GM18511 (cell line): ENCODE measurements around the gene SNRPA.
A peak's percentile ranks its signal among the peaks of the same experiment; 100 is the strongest.

Source experiments
- ATAC-seq: cut with Tn5 transposase; IDR thresholded peaks from one replicate; pipeline ENCODE4 v1.9.1; 2021; ENCODE audit warnings: mild to moderate bottlenecking, moderate library complexity; ENCODE audit not compliant: unreplicated experiment

SNRPA gene

GRCh38 chr19:40800339-40800996 is 49.5 kb downstream of the SNRPA start:
- ATAC-seq: no peak

GRCh38 chr19:40800997-40801377 is 50.0 kb downstream of the SNRPA start:
- no peak for ATAC-seq

- no peak for ATAC-seq
These were observed 50.7 kb downstream of the SNRPA start for GRCh38 chr19:40801426-40802299.

- ATAC-seq: no peak
These were observed 51.5 kb downstream of the SNRPA start for GRCh38 chr19:40802300-40803169.

- no peak for ATAC-seq
These were observed 52.3 kb downstream of the SNRPA start for GRCh38 chr19:40803170-40803856.

- ATAC-seq: peak; percentile 59
These were observed 53.1 kb downstream of the SNRPA start for GRCh38 chr19:40803857-40804782.

GRCh38 chr19:40804783-40805242 is 53.8 kb downstream of the SNRPA start:
- ATAC-seq: no peak

- no peak for ATAC-seq
These were observed 54.4 kb downstream of the SNRPA start for GRCh38 chr19:40805258-40805868.

GRCh38 chr19:40806423-40807146 is 55.6 kb downstream of the SNRPA start:
- peak; percentile 40 for ATAC-seq

- no peak for ATAC-seq
These were observed 56.4 kb downstream of the SNRPA start for GRCh38 chr19:40807147-40808020.

GRCh38 chr19:40808021-40808325 is 57.0 kb downstream of the SNRPA start:
- ATAC-seq: no peak

- no peak for ATAC-seq
These were observed 57.5 kb downstream of the SNRPA start for GRCh38 chr19:40808497-40808896.

GRCh38 chr19:40809358-40810086 is 58.5 kb downstream of the SNRPA start:
- no peak for ATAC-seq

GRCh38 chr19:40810160-40810559 is 59.2 kb downstream of the SNRPA start:
- ATAC-seq: no peak

GRCh38 chr19:40810649-40811408 is 59.8 kb downstream of the SNRPA start:
- peak; percentile 80 for ATAC-seq
